NCI-H510A treated with DMSO at 0.1 percent for 48 hours (cell line): Measurements from ENCODE around the gene PIK3IP1.
"Not testable (repeated sequence)": the region's sequence is repeated elsewhere in the genome, so short reads cannot be mapped to it uniquely, and the experiment has no call there.

Source experiments
- DNase-seq: peaks from one replicate; lab custom pipeline; 2025; lab: John Stamatoyannopoulos, UW

The PIK3IP1 gene

GRCh38 chr22:31292236-31292989, at the start of gene PIK3IP1:
TSS of gene PIK3IP1 (minus strand) at chr22:31292488. CDS start at chr22:31292344, 144 bp downstream.
- DNase-seq, result peak; percentile 69

GRCh38 chr22:31341386-31342088, 49.2 kb upstream of the PIK3IP1 start:
- DNase-seq, result no peak

- no peak for DNase-seq
Observed at GRCh38 chr22:31340765-31341247, 48.5 kb upstream of the PIK3IP1 start.

- DNase-seq, result peak; percentile 4
Observed at GRCh38 chr22:31340360-31340759, 48.1 kb upstream of the PIK3IP1 start.

GRCh38 chr22:31339148-31339832, 47.0 kb upstream of the PIK3IP1 start:
- no peak for DNase-seq

GRCh38 chr22:31337178-31337577, 44.9 kb upstream of the PIK3IP1 start:
- no peak for DNase-seq

GRCh38 chr22:31334329-31334728, 42.0 kb upstream of the PIK3IP1 start:
- no peak for DNase-seq

GRCh38 chr22:31333641-31334040, 41.4 kb upstream of the PIK3IP1 start:
- no peak for DNase-seq

GRCh38 chr22:31332886-31333285, 40.6 kb upstream of the PIK3IP1 start:
- DNase-seq, result no peak

GRCh38 chr22:31332010-31332409, 39.7 kb upstream of the PIK3IP1 start:
- DNase-seq, result no peak

- no peak for DNase-seq
Observed at GRCh38 chr22:31329453-31330215, 37.3 kb upstream of the PIK3IP1 start.

- DNase-seq, result no peak
Observed at GRCh38 chr22:31329029-31329428, 36.7 kb upstream of the PIK3IP1 start.

- DNase-seq, result no peak
Observed at GRCh38 chr22:31328544-31328960, 36.3 kb upstream of the PIK3IP1 start.

- DNase-seq, result no peak
Observed at GRCh38 chr22:31327806-31328543, 35.7 kb upstream of the PIK3IP1 start.

- DNase-seq, result no peak
Observed at GRCh38 chr22:31326877-31327276, 34.6 kb upstream of the PIK3IP1 start.

GRCh38 chr22:31323578-31324550, 31.6 kb upstream of the PIK3IP1 start:
- DNase-seq, result no peak

- DNase-seq, result peak; percentile 20
Observed at GRCh38 chr22:31321421-31321820, 29.1 kb upstream of the PIK3IP1 start.

- not testable (repeated sequence) for DNase-seq
Observed at GRCh38 chr22:31314220-31314619, 21.9 kb upstream of the PIK3IP1 start.

- DNase-seq, result peak; percentile 88
Observed at GRCh38 chr22:31313366-31314147, 21.3 kb upstream of the PIK3IP1 start.
